ENCODE measurements around the gene C2CD2L.
A peak's percentile ranks its signal among the peaks of the same experiment; 100 is the strongest.
"Not testable (repeated sequence)": the region's sequence is repeated elsewhere in the genome, so short reads cannot be mapped to it uniquely, and the experiment has no call there.

Gene C2CD2L

DNA sequence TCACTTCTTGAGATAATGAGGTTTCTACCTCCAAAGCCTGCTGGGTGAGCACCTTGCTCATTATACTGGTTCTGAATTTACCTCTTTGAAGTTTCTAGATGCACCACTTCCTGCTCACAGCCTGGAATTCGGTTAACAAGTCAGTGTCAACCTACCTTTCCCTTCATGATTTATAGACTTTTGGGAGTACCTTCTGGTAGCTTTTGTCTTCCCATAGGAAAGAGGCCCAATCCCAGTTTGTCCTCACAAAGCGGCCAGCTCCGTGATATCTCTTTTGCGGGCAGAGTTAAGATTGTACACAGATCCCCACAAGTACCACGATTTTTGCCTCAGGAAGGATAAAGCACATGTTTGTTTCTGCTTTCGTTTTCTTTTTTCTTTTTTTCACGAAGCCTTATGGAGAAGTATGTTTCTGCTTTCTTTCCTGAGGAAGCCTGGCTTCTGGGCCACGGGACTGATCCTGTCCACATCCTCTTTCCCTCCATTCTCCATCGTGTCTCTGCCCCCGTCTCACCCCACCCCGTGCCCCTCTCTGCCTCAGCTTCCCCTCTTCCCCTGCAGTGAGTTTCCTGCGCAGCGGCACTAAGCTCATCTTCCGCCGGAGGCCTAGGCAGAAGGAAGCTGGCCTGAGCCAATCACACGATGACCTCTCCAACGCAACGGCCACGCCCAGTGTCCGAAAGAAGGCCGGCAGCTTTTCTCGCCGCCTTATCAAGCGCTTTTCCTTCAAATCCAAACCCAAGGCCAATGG is 8.5 kb downstream of the C2CD2L start:
- DNase-seq (ENCODE audit: low read depth in 2 of 2), result no peak

DNA sequence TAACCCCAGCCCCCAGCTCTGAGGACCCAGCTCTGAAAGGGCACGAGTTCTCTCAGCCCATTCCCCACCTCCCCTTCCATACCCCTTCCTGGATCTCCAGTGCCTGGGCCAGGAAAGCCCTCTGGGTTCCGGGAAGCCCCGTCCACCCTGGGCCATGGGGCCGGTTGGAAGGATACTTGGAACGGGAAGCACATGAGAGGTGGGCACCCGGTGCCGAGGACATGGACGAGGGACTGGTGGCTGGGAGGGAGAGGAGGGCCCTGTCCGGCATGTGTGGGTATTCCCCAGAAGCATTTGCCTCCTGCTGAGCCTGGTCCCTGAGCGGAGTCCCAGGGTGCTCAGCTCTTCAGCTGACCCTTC is 9.1 kb downstream of the C2CD2L start:
- DNase-seq (ENCODE audit: low read depth in 2 of 2), result no peak

DNA sequence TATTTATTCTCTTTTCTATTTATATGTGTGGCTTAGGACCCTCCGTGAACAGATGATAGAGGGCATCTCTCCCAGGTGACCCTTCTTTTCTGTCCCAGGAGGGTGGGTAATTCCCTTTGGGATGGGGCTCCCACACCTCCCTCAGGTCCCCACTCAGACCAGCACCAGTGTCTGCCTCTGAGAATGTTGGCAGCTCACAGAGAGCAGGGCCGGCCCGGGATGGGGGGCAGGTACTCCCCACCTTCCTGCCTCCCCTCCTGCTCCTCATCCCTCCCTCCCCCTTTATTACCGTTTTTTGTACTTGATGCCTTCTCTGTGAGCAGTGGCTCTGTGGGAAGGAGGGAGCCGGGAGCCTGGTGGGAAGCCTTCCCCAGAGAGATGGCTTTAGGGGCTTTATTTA is 9.5 kb downstream of the C2CD2L start:
- no peak for DNase-seq (ENCODE audit: low read depth in 2 of 2)

DNA sequence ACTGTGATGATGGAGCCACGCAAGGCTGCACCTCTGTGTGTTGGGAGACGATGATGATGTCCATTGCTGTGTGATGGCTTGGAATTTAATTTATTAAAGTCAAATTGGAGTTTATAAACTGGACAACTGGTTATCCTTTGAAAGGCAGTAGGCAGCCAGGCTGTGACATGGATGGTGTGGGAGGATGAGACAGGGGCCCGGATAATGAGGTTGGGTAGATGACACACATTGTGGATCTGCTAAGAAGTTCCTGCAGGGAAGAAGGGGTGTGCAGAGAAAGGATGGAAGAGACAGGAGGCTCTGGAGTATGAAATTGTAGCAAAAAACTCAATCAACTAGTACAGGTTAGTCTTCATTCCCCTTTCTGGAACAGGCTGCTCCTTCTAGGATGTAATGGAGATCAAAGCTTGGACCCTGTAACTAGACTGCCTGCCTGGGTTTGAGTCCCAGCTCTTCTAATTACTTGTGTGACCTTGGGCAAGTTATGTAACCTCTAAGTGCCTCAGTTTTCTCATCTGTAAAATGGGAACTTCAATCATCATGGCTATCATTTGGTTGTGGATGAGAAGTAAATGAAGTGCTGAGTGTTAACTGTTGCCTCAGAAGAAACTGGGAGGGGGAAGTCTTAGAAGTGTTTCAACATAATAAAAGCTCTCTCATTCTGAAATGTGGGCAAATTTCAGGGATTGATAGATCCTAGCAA is 10.0 kb downstream of the C2CD2L start:
- no peak for DNase-seq (ENCODE audit: low read depth in 2 of 2)

DNA sequence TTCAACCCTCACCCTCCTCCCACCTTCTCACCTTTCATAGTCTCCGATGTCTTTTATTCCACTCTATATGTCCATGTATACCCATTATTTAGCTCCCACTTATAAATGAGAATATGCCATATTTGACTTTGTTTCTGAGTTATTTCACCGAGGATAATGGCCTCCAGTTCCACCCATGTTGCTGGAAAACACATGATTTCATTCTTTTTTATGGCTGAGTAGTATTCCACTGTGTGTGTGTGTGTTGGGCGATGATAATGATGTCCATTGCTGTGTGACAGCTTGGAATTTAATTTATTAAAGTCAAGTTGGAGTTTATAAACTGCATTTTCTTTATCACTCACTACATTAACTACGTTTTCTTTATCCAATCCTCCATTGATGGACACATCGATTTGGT is 11.1 kb downstream of the C2CD2L start:
- DNase-seq (ENCODE audit: low read depth in 2 of 2), result no peak

DNA sequence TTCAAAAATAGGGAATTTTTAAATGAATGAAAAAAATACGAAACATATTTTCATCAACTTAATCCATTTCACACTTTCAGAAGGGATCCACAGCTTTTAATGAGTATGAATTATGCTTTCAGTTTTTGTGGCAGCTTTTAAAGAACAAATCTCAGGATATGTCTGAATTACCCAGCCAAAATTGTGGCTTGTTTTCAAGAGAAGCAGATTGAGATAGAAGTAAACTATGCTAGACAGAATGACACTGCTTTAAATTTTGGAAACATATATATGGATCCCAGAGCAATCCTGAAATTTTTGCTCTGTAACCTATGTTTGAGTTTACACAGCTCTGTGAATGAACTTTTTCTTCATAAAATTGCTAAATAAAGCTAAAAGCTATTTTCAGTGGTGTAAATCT is 11.8 kb downstream of the C2CD2L start:
- DNase-seq (ENCODE audit: low read depth in 2 of 2), result no peak

DNA sequence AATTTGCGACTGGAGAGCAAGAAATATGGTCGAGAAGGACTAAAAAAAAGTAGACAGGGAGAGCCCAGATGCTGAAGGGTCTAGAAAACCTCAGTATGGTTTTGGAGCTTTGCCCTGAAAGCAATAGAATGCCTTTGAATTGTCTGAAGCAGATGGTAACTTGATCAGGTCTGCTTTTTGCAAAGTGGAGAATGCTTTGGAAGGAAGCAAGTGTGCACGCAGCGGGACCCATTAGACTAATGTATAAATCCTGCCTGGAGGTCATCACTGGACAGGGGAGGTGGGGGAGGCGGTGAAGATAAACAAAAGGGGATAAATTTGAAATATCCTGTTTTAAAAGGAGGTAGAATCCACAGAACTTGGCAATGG is 13.5 kb downstream of the C2CD2L start:
- no peak for DNase-seq (ENCODE audit: low read depth in 2 of 2)

DNA sequence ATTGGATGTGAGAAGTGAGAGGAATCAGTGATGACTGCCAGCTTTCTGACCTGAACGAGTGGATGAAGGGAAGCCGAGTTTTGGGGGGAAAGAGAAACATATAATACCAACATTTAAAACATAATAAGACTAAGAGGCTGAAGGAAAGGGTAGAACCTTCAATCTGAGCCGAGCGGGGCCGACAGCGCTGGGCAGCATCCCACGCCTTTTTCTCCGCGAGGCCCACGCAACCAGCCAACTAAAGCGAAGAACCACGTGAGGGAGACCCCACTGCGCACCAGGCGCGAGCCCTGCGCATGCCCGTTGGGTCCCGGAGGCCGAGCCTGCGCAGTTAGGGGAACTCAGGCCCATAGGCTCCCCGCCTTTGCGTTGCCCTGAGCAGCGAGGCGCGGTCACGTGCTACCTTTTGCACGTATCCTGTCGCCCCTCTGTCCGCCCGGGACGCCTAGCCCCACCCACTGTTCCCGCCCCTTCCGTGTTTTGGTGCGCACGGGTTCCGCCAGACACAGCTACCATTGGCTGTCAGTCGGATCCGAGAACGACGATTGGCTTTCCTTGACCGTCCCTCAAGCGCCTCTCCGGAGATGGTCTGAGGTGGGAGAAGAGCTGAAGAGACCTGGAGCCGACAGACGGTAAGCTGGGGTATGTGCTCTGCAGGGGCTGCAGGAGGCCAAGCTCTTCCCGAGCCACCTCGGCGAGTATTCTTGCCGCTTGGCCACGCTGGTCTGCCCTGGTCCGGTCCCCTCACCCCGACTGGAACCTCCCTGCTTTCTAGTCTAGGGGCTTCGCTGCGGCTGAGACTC is 14.1 kb downstream of the C2CD2L start, which contains the start of gene HINFP:
TSS of gene HINFP (plus strand) at position 573 of the 803 bp plus-strand sequence. CDS start 5,365 bp downstream, outside the sequence.
- DNase-seq (ENCODE audit: low read depth in 2 of 2), result peak; percentile 99 to 100

DNA sequence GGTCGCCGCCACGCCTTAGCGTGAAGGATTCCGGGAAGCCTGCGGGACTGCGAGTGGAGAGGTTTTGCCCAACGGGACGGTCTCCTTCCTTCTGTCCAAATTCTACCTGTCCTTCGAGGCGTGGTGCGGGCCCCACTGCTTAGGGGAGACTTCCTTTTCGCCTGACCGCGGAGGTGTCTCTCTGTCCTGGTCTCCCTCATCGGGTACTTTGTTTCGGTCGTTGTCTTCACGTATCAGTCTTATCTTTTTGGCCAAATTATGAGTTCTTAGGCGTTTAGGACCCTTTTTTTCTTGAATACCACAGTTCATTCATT is 14.6 kb downstream of the C2CD2L start:
- no peak for DNase-seq (ENCODE audit: low read depth in 2 of 2)

DNA sequence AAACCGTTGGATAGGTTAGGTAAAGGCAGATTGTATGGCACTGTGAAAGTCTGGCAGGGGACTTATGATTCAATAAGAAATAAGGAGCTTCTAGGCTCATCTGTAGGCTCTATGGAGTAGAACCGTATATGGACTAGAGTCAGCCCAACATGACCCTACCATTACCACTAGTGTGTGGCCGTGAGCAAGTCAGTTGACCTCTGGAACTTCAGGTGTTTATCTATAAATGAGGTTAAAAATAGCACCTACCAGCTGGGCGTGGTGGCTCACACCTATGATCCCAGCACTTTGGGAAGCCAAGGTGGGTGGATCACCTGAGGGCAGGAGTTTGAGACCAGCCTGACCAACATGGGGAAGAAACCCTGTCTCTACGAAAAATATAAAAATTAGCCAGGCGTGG is 18.7 kb downstream of the C2CD2L start:
- DNase-seq (ENCODE audit: low read depth in 2 of 2), result no peak

DNA sequence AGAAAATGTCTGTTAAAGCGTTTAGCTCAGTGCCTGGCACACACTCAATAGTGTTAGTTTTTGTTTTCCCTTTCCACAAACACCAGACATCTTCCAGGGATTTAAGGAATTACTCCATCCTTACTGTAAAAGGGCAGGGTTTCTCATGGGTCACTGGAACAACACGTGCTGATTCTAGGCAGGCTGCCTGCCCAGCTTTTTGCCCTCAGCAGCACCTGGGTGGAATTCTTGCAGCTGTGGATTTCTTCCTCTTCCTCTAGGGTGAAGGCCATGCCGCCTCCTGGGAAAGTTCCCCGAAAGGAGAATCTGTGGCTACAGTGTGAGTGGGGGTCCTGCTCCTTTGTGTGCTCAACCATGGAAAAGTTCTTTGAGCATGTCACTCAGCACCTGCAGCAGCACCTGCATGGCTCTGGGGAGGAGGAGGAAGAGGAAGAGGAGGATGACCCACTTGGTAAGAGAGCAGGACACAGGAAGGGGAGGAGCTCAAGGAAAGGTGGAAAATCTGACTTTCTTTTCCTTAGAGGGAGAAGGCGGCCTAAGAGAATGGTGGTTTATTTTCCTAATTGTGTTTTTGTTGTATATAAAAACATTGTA is 19.6 kb downstream of the C2CD2L start:
- no peak for DNase-seq (ENCODE audit: low read depth in 2 of 2)

DNA sequence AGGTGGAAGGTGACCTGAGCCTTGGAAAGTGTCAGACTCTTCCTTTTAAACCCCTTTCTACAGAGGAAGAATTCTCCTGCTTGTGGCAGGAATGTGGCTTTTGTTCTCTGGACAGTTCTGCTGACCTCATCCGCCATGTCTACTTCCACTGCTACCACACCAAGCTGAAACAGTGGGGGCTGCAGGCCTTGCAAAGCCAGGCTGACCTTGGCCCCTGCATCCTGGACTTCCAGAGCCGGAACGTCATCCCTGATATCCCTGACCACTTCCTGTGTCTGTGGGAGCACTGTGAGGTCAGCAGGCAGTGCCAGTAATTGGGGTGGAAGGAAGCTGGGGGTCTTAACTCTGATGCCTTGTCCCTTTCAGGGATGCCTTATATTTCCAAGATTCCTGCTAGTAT is 23.5 kb downstream of the C2CD2L start:
- DNase-seq (ENCODE audit: low read depth in 2 of 2), result no peak

DNA sequence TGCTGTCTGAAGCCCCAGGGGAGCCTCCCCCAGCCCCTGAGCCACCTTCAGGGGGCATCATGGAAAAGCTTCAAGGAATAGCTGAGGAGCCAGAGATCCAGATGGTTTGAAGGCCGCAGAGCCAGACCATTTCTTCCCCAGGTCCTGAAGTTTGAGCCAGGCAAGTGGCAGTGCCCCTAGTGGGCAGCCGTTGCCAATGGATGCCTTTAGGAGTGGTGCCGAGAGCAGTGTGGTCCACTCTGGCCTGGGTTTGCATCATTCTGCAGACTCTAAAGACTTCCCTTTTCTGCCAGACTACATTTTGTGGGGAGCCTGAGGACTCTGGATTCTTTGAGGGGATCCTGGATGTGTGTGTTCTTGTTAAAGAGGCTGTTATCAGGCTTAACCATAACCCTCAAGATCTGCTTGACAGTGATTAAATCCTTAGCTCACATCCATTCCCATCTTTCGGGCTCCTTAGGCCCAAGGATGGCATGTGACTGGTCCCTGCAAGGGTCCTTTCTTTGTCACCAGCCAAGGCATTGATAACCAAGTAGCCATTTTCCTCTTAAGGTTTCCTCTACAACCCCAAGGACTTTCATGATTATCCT is 27.3 kb downstream of the C2CD2L start:
- DNase-seq (ENCODE audit: low read depth in 2 of 2), result no peak

DNA sequence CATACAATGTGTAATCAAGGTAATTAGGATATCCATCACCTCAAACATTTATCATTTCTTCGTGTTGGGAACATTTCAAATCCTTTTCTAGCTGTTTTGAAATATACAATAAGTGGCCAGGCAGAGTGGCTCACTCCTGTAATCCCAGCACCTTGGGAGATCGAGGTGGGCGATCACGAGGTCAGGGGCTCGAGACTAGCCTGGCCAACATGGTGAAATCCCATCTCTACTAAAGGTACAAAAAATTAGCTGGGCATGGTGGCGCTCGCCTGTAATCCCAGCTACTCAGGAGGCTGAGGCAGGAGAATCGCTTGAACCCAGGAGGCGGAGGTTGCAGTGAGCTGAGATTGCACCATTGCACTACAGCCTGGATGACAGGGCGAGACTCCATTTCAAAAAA is 32.1 kb downstream of the C2CD2L start:
- DNase-seq (ENCODE audit: low read depth in 2 of 2), result not testable (repeated sequence)

DNA sequence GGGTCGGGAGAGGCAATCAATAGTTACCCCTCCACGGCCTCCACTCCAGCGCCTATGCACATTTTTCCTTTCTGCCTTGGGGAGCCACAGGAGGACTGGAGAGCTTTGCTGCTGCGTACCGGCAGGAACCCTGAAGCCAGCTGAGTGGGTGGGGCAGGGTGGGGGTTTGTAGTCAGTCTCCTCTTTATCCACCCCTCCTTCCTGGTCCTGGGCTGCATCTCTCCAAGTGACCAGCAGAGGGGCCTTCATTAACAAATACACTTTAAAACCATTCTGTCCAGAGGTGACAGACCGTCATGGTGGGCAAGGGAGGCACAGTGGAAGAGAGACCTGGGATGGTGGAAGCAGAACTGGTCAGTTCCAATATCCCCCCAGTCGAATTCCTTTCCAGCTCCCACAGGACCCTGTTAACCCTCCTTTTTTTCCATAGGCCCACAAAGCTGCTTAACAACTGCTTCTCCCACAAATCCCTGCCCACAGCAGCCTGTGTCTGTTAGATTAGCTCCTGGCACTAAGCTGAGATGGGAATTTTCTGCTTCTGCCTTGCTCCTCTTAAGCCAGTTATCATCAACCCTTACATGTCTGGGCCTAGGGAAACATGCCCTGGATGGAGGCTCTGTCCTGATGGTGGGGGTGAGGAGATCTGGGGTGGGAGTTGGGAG is 37.8 kb downstream of the C2CD2L start:
- no peak for DNase-seq (ENCODE audit: low read depth in 2 of 2)

DNA sequence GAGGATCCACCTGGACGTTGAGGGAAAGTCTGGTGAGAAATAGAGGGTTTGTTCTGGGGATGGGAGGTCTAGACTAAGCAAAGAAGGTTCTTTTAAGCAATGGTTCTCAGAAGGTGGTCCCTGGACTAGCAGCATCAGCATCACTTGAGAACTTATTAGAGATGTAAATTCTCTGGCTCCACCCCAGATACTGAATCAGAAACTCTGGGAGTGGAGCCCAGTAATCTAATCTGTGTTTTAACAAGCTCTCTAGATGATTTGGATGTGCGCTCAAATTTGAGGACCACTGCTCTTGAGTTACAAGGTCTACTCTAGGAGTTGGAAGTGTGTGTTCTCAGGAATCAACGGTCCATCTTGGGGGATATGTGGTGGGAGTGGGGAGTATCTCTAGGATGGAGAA is 38.4 kb downstream of the C2CD2L start:
- DNase-seq (ENCODE audit: low read depth in 2 of 2), result no peak

DNA sequence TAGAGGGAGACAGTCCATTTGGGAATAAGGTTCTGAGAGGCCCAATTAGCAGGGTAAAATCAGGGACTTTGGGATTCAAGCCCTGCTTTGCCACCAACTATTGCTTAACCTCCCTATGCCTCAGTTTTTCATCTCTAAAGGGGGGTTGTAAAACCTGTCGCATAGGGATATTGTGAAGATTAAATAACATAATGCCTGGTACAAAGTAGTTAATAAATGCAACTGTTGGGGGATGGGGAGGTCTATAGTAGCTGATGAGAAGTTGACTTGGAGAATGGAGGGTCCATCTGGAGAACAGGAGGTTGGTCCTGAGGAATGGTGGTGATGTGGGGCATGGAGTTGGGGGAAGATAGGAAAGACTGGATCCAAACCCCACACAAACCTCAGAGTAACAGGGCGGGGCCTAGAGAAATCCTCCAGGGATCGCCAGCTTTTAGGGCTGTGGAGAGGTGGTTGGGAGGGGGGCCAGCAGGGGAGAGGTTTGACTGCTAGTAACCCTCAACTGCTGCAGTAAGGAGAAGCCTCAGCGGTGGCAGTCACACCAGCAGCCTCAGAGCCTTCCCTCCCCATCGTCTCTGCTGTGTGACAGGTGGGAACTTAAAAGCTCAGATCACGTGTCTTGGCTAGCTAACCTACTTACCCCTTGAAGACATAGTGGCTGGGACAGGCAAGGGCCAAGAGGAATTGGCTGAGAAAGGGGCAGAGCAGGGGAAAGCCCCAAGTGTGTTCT is 40.6 kb downstream of the C2CD2L start:
- DNase-seq (ENCODE audit: low read depth in 2 of 2), result no peak

DNA sequence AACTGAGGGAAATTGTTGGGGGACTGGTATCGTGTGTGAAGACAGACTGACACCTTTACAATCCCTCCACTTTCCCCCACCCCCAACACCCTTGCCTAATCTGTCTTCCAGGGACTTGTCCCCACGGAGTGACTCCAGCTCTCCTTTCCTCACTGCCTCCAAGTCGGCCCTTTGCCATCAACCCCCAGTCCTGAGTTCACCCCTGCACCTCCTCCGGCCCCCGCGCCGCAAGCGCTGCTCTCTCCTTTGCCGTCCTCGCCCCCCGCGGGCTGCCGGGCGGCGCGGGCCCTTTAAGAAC is 41.5 kb downstream of the C2CD2L start:
- DNase-seq (ENCODE audit: low read depth in 2 of 2), result no peak

DNA sequence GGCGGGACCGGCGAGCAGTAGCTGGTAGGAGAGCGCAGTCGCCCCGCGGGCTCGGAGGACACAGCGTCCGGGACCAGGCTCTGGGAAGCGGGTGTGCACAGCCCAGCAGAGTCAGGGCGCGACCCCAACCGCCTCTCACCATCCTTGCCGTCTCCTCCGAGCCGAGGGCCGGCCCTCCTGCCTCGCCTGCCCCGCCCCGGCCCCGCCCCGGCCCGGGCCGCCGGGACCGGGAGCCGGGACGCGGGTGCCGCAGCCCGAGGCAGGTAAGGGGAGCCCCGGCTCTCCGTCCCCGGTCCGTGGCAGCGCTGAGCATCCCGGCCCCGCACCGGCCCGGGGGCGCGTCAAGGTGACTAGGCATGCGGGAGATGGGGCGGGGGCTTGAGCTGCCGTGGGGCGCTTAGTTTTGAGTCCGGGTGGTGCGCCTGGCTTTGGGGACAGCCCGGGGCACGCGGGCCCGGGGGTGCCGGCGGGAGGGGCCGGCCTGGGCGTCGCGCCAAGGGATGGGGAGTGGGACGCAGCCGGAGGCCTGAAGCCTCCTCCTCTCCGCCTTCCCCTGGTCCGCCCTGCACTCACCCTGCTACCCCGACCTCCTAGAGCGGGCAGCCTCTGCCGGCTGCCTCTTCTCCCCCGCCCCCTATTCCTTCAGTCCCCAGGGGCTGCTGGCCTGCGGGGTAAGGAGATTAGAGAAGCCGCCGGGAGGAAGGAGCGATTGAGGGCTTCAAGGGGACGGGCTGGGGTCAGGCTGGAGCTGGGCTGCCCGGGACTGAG is 42.1 kb downstream of the C2CD2L start, which contains the start of gene ABCG4:
TSS of gene ABCG4 (plus strand) at position 35 of the 768 bp plus-strand sequence. CDS start 914 bp downstream, outside the sequence.
- no peak for DNase-seq (ENCODE audit: low read depth in 2 of 2)

DNA sequence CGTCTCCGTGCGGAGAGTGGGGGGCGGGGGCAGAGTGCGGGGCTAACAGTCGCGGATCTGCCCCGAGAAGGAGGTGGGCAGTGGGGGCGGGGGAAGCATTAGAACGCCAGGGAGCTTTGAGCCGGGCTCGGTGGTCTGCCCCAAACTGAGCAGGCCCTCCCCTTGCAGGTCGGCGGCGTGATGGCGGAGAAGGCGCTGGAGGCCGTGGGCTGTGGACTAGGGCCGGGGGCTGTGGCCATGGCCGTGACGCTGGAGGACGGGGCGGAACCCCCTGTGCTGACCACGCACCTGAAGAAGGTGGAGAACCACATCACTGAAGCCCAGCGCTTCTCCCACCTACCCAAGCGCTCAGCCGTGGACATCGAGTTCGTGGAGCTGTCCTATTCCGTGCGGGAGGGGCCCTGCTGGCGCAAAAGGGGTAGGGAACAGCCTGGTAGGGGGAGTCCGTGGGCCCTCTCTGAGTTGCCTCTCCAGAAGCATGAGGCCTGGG is 42.7 kb downstream of the C2CD2L start:
- no peak for DNase-seq (ENCODE audit: low read depth in 2 of 2)
